ENCODE results near the gene FOXJ3.

FOXJ3 gene

GRCh38 chr1:42333662-42334239 is 1.3 kb downstream of the FOXJ3 start:
- DNase-seq = peak; percentile 50

GRCh38 chr1:42332877-42333276 is 2.2 kb downstream of the FOXJ3 start:
- DNase-seq = no peak

DNA sequence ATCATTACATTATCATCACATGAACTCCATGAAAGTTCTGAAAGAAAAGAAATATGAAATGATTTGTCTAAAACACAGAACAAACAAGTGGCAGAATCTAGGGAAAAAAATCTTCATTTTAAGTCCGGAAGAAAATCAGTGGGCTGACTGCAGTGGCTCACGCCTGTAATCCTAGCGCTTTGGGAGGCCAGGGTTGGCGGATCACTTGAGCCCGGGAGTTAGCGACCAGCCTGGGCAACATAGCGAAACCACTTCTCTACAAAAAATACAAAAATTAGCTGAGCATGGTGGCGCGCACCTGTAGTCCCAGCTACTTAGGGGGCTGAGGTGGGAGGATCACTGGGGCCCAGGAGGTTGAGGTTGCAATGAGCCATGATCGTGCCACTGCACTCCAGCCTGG is 4.8 kb downstream of the FOXJ3 start:
- DNase-seq = peak; percentile 70

- peak; percentile 76 for DNase-seq
Observed at GRCh38 chr1:42328916-42329496, 6.0 kb downstream of the FOXJ3 start.

DNA sequence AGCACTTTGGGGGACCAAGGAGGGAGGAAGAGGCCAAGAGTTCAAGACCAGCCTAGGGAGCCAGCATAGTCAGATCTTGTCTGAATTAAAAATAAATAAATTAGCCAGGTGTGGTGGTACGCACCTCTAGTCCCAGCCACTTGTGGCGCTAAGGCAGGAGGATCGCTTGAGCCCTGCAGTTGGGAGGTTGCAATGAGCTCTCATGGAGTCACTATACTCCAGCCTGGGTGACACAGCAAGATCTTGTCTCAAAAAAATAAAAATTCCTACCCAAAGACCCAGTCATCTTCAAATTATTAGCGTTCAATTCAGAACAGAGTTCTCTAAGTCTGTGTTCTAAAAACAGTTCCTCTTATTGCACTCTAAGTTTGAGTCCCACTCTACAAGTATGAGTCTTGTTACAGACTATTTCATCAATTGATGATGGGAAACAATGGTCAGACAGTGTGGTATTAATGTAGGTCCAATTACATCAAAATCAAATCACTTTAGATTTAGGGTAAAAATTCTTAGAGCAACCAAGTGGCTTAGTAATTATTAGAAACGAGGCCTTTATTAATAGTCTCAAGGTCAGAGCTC is 6.9 kb downstream of the FOXJ3 start:
- DNase-seq = no peak

- DNase-seq = no peak
Observed at GRCh38 chr1:42325014-42325402, 10.0 kb downstream of the FOXJ3 start.

GRCh38 chr1:42324398-42325013 is 10.5 kb downstream of the FOXJ3 start:
- DNase-seq = no peak

DNA sequence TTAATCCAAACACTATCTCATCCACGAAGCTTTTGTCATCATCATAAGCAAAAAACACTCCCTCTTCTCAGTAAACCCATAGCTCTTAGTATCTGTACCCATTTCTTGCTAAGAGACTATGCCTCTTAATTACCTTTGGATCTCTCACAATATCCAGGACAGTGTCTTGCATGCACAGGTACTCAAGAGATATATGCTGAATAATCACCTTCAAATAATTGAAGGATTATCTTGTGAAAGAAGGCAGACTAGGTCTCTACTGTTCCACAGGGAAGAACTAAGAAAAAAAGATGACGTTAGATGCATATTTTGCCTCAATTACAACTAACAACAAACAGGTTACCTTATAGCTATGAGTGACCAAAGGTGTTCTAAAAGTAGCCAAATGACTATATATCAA is 11.5 kb downstream of the FOXJ3 start:
- no peak for DNase-seq

DNA sequence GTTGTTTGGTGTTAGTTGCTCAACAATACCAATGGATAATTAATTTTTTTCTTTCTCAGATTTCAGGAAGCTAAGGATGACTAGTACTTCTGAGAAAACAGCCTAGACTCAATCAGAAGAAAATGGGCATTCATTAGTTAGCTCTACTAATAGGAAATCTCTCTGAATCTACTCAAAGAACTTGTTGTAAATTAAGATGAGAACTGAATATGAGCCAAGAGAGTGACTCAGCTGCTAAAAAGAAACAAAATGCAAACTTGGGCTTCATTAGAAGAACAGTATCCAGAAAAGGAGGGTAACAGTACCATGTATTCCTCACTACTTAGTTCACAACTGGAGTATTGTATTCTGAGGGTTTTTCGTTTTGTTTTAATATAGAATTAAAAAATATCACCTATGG is 12.5 kb downstream of the FOXJ3 start:
- no peak for DNase-seq

DNA sequence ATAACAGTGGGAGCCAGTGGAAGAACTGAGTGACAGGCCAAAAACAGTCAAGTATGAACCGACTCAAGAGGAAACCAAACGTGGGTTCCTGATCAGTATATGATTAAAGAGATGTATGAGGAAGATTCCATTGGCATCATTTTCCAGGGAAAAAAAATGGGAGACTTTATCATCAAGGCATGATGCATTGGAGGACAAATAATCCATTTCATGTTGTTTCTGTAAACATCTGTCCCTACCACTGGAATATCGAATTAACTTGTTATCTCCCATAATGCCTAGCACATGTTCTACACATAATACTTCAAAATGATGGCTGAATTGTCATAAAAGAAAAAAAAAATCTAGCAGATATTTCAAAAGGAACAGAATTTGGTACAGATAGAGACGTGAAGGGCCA is 13.3 kb downstream of the FOXJ3 start:
- no peak for DNase-seq

DNA sequence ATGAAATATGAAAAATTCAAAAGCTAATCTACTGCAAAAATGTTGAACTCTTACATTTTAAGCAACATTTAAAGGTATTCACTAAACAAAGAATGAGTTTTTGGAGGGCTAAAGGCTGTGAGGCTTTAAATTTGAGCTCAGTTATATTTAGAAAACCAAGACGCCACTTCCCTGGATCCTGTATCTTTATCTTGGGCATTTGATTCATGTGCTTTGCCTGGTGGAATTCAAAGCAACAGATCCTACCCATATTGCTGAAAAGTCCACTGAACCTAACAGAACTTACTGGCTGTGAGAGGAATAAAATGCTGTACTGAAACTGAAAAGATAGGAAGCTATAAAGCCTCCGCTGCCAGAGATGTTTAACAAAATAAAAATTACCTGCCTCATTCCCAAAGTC is 14.3 kb downstream of the FOXJ3 start:
- no peak for DNase-seq

DNA sequence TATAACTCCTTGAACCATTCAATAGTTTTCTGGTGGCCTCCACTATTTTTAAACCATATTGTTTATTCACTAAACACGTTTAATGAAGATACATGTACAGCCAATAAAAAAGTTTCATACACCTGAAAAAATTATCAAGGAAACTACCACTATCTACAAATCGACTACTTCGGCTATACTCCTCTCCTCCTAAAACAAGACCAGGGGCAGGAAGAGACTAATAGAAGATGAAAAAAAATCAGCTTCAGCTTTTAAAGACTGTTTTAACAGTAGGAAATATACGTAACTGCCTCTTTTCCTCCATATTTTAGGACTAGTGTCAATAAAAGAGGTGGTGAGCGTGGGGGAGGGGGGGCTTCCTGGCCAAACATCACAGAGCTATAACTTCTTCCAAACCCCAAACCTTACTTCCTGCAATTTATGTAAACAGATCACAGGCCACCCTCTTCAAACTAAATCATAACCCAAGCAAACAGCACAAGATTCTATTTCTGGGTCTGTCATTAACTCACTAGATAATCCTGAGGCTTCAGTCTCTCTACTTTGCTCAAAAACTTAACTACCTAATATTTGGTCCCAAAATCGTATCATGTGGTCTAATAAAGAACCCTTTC is 15.1 kb downstream of the FOXJ3 start:
- DNase-seq = no peak

DNA sequence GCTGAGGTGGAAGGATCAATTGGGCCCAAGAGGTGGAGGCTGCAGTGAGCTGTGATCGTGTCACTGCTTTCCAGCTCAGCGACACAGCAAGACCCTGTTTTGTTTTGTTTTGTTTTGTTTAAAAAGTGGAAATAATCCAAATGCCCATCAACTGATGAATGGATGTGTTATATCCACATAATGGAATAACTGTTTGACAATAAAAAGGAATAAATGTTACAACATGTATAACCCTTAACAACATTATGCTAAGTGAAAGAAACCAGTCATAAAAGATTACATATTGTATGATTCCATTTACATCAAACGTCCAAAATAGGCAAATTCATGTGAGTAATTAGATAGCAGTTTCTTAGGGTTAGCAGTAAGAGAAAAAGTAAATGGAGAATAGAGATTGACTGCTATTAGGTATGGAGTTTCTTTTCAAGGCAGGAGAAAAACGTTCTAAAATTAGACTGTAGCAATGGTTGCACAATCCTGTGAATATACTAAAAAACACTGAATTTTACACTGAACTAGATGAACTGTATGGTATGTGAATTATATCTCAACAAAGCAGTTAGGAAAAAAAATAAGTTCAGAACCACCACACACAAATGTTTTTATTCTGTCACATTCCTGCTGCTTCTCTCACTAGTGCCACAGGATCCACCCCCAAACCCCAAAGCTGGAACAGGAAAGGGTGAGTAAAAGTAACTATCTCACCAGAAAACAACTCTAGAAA is 15.7 kb downstream of the FOXJ3 start:
- DNase-seq = no peak

DNA sequence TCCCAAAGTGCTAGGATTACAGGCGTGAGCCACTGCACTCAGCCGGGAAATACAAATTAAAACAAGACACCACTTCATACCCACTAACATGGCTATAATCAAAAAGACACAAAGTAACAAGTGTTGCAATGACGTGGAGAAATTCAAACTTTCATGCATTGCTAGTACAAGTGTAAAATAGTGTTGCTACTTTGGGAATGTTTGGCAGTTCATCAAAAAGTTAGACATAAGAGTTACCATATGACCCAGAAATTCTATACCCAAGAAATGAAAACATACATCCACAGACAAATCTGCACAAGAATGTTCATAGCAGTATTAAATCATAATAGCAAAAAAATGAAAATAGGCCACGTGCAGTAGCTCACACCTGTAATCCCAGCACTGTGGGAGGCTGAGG is 16.4 kb downstream of the FOXJ3 start:
- no peak for DNase-seq

DNA sequence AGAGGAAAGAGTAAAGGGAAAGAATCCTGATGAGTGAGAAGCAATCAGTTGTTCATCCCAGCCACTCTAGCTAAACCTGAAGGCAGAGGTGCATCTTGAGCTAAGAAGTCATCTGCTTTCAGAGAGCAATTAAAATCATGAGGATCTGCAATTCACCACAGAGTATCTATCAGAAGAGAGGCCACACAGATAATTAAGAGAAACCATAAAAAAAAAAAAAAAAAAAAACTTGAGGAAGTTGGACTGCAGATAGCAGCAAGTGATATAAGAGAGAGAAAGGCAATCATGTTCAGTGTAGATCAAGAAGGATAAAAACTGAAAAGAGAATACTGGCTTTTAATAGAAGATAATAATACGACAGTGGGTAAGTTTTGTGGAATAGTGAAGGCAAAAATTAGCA is 17.7 kb downstream of the FOXJ3 start:
- DNase-seq = no peak

DNA sequence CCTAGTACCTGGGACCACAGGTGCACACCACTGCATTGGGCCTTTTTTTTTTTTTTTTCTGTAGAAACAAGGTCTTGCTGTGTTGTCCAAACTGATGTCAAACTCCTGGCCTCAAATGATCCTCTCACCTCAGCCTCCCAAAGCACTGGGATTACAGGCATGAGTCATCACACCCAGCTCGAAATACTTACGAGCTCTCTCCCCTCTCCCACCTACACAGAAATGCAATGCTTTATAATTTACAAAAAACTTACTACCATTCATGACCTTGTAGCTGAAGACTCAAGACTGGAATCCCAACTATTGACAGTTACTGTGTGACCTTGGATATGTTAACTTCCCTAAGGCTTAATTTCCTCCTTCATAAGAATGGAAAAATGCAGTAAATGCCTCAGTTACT is 18.7 kb downstream of the FOXJ3 start:
- DNase-seq = no peak

DNA sequence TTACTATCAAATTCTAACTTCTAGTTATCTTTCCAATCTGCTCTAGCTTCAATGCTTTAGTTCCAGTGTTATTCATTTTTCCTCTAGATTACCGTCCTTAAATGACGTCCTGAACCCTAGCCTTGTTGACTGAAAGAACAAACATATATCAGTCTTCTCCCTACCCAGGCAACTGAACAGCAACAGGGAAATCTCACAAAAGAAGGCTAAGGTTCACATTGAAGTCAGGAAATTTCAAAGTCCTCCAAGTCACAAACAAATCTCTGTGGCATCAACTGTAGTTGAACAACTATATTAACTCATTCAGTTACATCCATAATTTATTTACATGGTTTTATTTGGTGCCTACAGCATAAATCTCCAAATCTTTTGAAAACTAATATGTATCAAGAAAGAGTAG is 19.5 kb downstream of the FOXJ3 start:
- no peak for DNase-seq

DNA sequence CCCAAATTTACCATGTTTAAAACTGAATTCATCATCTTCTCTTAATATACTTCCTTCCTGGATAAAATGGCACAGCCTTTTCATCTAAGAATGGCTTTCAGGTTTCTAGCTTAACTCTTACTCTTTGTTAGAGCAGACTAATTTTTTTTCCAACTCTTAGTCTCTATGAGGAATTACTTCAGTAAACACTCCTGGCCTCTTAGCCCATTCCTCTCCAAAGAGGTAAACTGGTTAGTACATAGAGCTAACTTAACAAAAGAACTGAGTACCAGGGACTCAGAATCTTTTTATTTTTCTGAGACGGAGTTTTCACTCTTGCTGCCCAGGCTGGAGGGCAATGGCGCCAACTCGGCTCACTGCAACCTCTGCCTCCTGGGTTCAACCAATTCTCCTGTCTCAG is 21.1 kb downstream of the FOXJ3 start:
- DNase-seq = no peak

DNA sequence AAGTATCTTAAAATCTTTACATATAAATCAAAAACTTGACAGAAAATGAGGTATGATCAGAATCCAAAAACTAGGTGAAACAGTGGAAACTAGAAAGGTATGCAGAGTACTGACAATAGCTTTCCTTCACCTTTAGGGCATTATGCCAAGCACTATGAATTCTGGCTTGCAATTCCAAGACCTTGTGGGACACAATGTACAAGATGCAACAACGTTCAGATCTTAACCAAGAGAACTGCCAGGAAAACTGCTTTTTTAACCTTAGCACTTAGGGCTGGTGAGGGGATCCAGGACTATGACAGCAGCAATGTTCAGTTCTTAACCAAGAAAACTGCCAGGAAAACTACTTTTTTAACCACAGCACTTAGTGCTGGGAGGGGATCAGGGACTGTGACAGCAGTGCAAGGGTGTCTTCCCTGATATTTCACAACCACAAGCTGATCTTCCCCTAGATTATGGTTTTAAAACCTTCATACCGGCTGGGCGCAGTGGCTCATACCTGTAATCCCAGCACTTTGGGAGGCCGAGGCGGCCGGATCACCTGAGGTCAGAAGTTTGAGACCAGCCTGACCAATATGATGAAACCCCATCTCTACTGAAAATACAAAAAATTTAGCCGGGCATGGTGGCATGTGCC is 22.3 kb downstream of the FOXJ3 start:
- peak; percentile 67 for DNase-seq

DNA sequence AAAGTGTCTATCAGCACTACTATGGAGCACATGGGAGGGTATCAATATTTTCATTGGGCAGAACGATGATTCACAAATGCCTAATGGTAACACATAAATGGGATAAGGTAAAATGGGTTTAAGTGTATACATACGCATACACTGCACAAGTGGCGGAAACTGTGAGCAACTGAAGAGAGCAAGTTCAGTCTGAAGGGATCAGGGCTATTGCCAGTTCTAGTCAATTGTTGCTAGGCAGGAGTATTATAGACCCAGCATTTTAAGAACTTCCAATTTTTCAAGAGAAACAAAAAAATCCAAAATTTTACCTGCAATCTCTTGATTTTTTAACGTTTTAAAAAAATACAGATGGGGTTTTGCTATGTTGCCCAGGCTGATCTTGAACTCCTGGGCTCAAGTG is 23.1 kb downstream of the FOXJ3 start:
- no peak for DNase-seq

GRCh38 chr1:42311138-42311537 is 23.9 kb downstream of the FOXJ3 start:
- no peak for DNase-seq

DNA sequence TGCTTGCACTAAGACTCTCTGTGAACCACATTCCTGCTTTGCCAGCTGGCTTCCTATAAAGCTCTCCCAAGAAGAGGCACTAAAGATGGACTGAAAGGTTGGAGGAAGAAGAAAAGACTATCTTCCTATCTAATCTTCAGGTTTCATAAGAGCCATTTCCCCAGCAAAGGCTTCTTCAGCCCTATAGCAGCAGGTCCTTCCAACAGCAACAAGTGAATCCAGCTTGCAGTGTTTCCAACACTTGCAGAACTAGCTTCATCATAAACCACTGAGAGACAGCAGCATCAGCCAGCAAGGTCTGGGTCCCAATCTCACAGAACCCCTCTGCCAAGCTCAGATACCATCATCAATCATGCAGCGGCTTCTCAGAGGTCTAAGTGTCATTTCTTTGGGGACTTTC is 28.1 kb downstream of the FOXJ3 start:
- DNase-seq = no peak

DNA sequence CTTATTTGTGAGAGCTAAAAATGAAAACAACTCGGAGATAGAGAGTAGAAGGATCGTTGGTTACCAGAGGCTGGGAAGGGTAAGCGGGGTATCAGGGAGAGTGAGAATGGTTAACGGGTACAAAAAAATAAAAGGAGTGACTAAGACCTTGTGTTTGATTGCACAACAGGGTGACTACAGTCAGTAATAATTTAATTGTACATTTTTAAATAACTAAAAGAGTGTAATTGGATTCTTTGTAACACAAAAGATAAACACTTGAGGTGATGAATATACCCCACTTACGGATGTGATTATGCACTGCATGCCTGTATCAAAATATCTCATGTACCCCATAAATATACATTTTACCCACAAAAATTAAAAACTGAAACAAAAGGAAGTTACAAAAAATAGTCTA is 29.4 kb downstream of the FOXJ3 start:
- DNase-seq = no peak
